HTERT RPE-1 (cell line): ENCODE data around the gene MYL6B.
"Not testable (repeated sequence)": the region's sequence is repeated elsewhere in the genome, so short reads cannot be mapped to it uniquely, and the experiment has no call there.

Source experiments
- in situ Hi-C: fragments of 300-500 bp; cut with MboI; formaldehyde crosslinking; loops from 4 replicates; pipeline ENCODE4 v1.14.3; 2020; ENCODE audit warnings: low sequenced_read_pairs

MYL6B gene

GRCh38 chr12:56151672-56152131 lies 685 bp upstream of the MYL6B start:
- in situ Hi-C loops: no loop called here

- in situ Hi-C loops: no loop called here
Observed at GRCh38 chr12:56152756-56153677, 630 bp downstream of the MYL6B start.

- in situ Hi-C loops: no loop called here
Observed at GRCh38 chr12:56153678-56154065, 1.3 kb downstream of the MYL6B start.

- in situ Hi-C loops: no loop called here
Observed at GRCh38 chr12:56154246-56154771, 1.9 kb downstream of the MYL6B start.

GRCh38 chr12:56154818-56155217 lies 2.4 kb downstream of the MYL6B start:
- in situ Hi-C loops: no loop called here

GRCh38 chr12:56155256-56155845 lies 3.0 kb downstream of the MYL6B start:
- in situ Hi-C loops: no loop called here

GRCh38 chr12:56156464-56157200 lies 4.2 kb downstream of the MYL6B start:
- in situ Hi-C loops: not testable (repeated sequence)

GRCh38 chr12:56157201-56158028 lies 5.0 kb downstream of the MYL6B start:
- in situ Hi-C loops: no loop called here

- in situ Hi-C loops: no loop called here
Observed at GRCh38 chr12:56158029-56158925, 5.9 kb downstream of the MYL6B start, which contains the start of gene MYL6. Gene MYL6 (plus strand): TSS chr12:56158359. CDS start chr12:56158402, 43 bp downstream.

GRCh38 chr12:56158926-56159461 lies 6.6 kb downstream of the MYL6B start:
- in situ Hi-C loops: no loop called here

- in situ Hi-C loops: no loop called here
Observed at GRCh38 chr12:56159482-56160192, 7.2 kb downstream of the MYL6B start.

- in situ Hi-C loops: no loop called here
Observed at GRCh38 chr12:56160193-56160763, 7.9 kb downstream of the MYL6B start.

GRCh38 chr12:56160894-56161689 lies 8.7 kb downstream of the MYL6B start:
- in situ Hi-C loops: no loop called here

- in situ Hi-C loops: no loop called here
Observed at GRCh38 chr12:56161690-56162351, 9.4 kb downstream of the MYL6B start.

GRCh38 chr12:56162468-56163290 lies 10.3 kb downstream of the MYL6B start:
- in situ Hi-C loops: no loop called here
